IgD-negative memory B cell (primary cell): ENCODE measurements around the gene ATP1B4. TPM values are rescaled to one million over a fixed set of nuclear protein-coding genes. Genes with fewer than 3 reads are reported as not detected.
"Not testable (repeated sequence)": the region's sequence is repeated elsewhere in the genome, so short reads cannot be mapped to it uniquely, and the experiment has no call there.

Source experiments
- H3K27ac Mint-ChIP-seq, 3 donors: one replicate each; pipeline ENCODE4 v1.8.0; 2020 to 2022; ENCODE audit warnings: mild to moderate bottlenecking in 3 of 3, mixed read lengths in 3 of 3, moderate library complexity in 1 of 3
- H3K27me3 Mint-ChIP-seq: one replicate; pipeline ENCODE4 v1.8.0; 2021; ENCODE audit warnings: mixed read lengths
- H3K36me3 Mint-ChIP-seq: one replicate; pipeline ENCODE4 v1.8.0; 2020; ENCODE audit warnings: mild to moderate bottlenecking, mixed read lengths
- H3K4me1 Mint-ChIP-seq, 3 donors: one replicate each; pipeline ENCODE4 v1.8.0; 2020 to 2022; ENCODE audit warnings: mixed read lengths in 3 of 3, mild to moderate bottlenecking in 1 of 3
- H3K4me3 Mint-ChIP-seq, 4 donors: one replicate each; pipeline ENCODE4 v1.8.0; 2020 to 2022; ENCODE audit warnings: mild to moderate bottlenecking in 4 of 4, mixed read lengths in 4 of 4, moderate library complexity in 3 of 4
- H3K9me3 Mint-ChIP-seq, 3 donors: one replicate each; pipeline ENCODE4 v1.8.0; 2020 to 2021; ENCODE audit warnings: mixed read lengths in 3 of 3, mild to moderate bottlenecking in 1 of 3
- polyA plus RNA-seq: library from polyadenylated mRNA; unstranded; fragments of 300-500 nt; fragmentation: Illumina TruSeq; gene quantifications from one replicate; pipeline ENCODE4 v1.2.3, GENCODE V29; 2021

ATP1B4 gene
- polyA plus RNA-seq: not detected

GRCh38 chrX:120361764-120362305 is at the start of gene ATP1B4:
TSS of gene ATP1B4 (plus strand) at chrX:120362089. CDS start at chrX:120362169, 80 bp downstream.
- no peaks in the 10 kb centered on the region for H3K9me3 Mint-ChIP-seq
- peaks cover 0 to 2% (median 0%) of the 10 kb centered on the region in 3 donors for H3K4me1 Mint-ChIP-seq
- no peak within 1 kb of the TSS for H3K27ac Mint-ChIP-seq
- no peak within 1 kb of the TSS for H3K4me3 Mint-ChIP-seq
- peaks cover 9% of the 10 kb centered on the region for H3K27me3 Mint-ChIP-seq
- H3K36me3 Mint-ChIP-seq: peaks cover 1% of the 10 kb centered on the region

- no peak overlapping the region for H3K4me3 Mint-ChIP-seq
These were observed 46.1 kb upstream of the ATP1B4 start for GRCh38 chrX:120315776-120316175.

GRCh38 chrX:120316587-120317283 is 45.2 kb upstream of the ATP1B4 start:
- Mint-ChIP-seq H3K9me3 (no peaks in the 10 kb centered on the region), H3K4me1 (peaks cover 0 to 2% (median 2%) of the 10 kb centered on the region in 3 donors), H3K27me3 (peaks cover 18% of the 10 kb centered on the region), H3K4me3 (no peak overlapping the region), H3K36me3 (no peaks in the 10 kb centered on the region), H3K27ac (no peak overlapping the region)

More at GRCh38 chrX:120315776-120316175, 46.1 kb upstream of the ATP1B4 start:
- H3K27me3 Mint-ChIP-seq: peaks cover 16% of the 10 kb centered on the region
- H3K36me3 Mint-ChIP-seq: no peaks in the 10 kb centered on the region
- no peak overlapping the region for H3K27ac Mint-ChIP-seq
- peaks cover 0 to 2% (median 2%) of the 10 kb centered on the region in 3 donors for H3K4me1 Mint-ChIP-seq
- H3K9me3 Mint-ChIP-seq: no peaks in the 10 kb centered on the region

- Mint-ChIP-seq H3K4me3 (no peak overlapping the region), H3K27ac (no peak overlapping the region), H3K4me1 (peaks cover 0 to 2% (median 2%) of the 10 kb centered on the region in 3 donors), H3K9me3 (no peaks in the 10 kb centered on the region), H3K27me3 (peaks cover 15% of the 10 kb centered on the region), H3K36me3 (no peaks in the 10 kb centered on the region)
These were observed 43.5 kb upstream of the ATP1B4 start for GRCh38 chrX:120318411-120318810.

GRCh38 chrX:120321520-120322281 is 40.2 kb upstream of the ATP1B4 start:
- H3K4me3 Mint-ChIP-seq: no peak overlapping the region
- no peak overlapping the region for H3K27ac Mint-ChIP-seq
- no peaks in the 10 kb centered on the region for H3K9me3 Mint-ChIP-seq
- H3K36me3 Mint-ChIP-seq: no peaks in the 10 kb centered on the region
- H3K27me3 Mint-ChIP-seq: peaks cover 5% of the 10 kb centered on the region
- H3K4me1 Mint-ChIP-seq: peaks cover 0 to 2% (median 2%) of the 10 kb centered on the region in 3 donors

- Mint-ChIP-seq H3K27ac (no peak overlapping the region), H3K9me3 (peaks cover 1 to 10% (median 4%) of the 10 kb centered on the region in 3 donors), H3K27me3 (peaks cover 2% of the 10 kb centered on the region), H3K4me1 (no peaks in the 10 kb centered on the region), H3K36me3 (no peaks in the 10 kb centered on the region), H3K4me3 (no peak overlapping the region)
These were observed 30.8 kb upstream of the ATP1B4 start for GRCh38 chrX:120331116-120331515.

- Mint-ChIP-seq H3K4me1 (no peaks in the 10 kb centered on the region), H3K4me3 (no peak overlapping the region), H3K9me3 (peaks cover 3 to 8% (median 7%) of the 10 kb centered on the region in 3 donors), H3K27ac (no peak overlapping the region), H3K36me3 (no peaks in the 10 kb centered on the region), H3K27me3 (peaks cover 1% of the 10 kb centered on the region)
These were observed 29.5 kb upstream of the ATP1B4 start for GRCh38 chrX:120332394-120332793.

GRCh38 chrX:120334151-120334550 is 27.7 kb upstream of the ATP1B4 start:
- H3K4me1 Mint-ChIP-seq: no peaks in the 10 kb centered on the region
- no peak overlapping the region for H3K4me3 Mint-ChIP-seq
- H3K27ac Mint-ChIP-seq: no peak overlapping the region
- peaks cover 1% of the 10 kb centered on the region for H3K27me3 Mint-ChIP-seq
- H3K9me3 Mint-ChIP-seq: peaks cover 3 to 20% (median 12%) of the 10 kb centered on the region in 3 donors
- H3K36me3 Mint-ChIP-seq: no peaks in the 10 kb centered on the region

- H3K4me3 Mint-ChIP-seq: no peak overlapping the region
- no peaks in the 10 kb centered on the region for H3K4me1 Mint-ChIP-seq
- H3K36me3 Mint-ChIP-seq: no peaks in the 10 kb centered on the region
- H3K27me3 Mint-ChIP-seq: peaks cover 1% of the 10 kb centered on the region
- peaks cover 3 to 25% (median 10%) of the 10 kb centered on the region in 3 donors for H3K9me3 Mint-ChIP-seq
- no peak overlapping the region for H3K27ac Mint-ChIP-seq
These were observed 27.3 kb upstream of the ATP1B4 start for GRCh38 chrX:120334603-120335002.

GRCh38 chrX:120335289-120335688 is 26.6 kb upstream of the ATP1B4 start:
- no peak overlapping the region for H3K4me3 Mint-ChIP-seq
- H3K9me3 Mint-ChIP-seq: peaks cover 3 to 27% (median 10%) of the 10 kb centered on the region in 3 donors
- no peaks in the 10 kb centered on the region for H3K4me1 Mint-ChIP-seq
- H3K27me3 Mint-ChIP-seq: peaks cover 1% of the 10 kb centered on the region
- H3K36me3 Mint-ChIP-seq: no peaks in the 10 kb centered on the region
- no peak overlapping the region for H3K27ac Mint-ChIP-seq

- H3K27ac Mint-ChIP-seq: no peak overlapping the region
- no peak overlapping the region for H3K4me3 Mint-ChIP-seq
- no peaks in the 10 kb centered on the region for H3K4me1 Mint-ChIP-seq
- no peaks in the 10 kb centered on the region for H3K36me3 Mint-ChIP-seq
- H3K9me3 Mint-ChIP-seq: peaks cover 3 to 31% (median 10%) of the 10 kb centered on the region in 3 donors
- peaks cover 4% of the 10 kb centered on the region for H3K27me3 Mint-ChIP-seq
These were observed 25.0 kb upstream of the ATP1B4 start for GRCh38 chrX:120336899-120337298.

- not testable (repeated sequence) for H3K27me3 Mint-ChIP-seq, H3K9me3 Mint-ChIP-seq, H3K36me3 Mint-ChIP-seq, H3K4me3 Mint-ChIP-seq, H3K27ac Mint-ChIP-seq, H3K4me1 Mint-ChIP-seq
These were observed 17.3 kb upstream of the ATP1B4 start for GRCh38 chrX:120344566-120344965.

- Mint-ChIP-seq H3K36me3 (no peaks in the 10 kb centered on the region), H3K9me3 (peaks cover 1 to 4% (median 4%) of the 10 kb centered on the region in 3 donors), H3K27ac (no peak overlapping the region), H3K27me3 (no peaks in the 10 kb centered on the region), H3K4me1 (no peaks in the 10 kb centered on the region), H3K4me3 (no peak overlapping the region)
These were observed 11.3 kb upstream of the ATP1B4 start for GRCh38 chrX:120350450-120351138.

GRCh38 chrX:120356084-120356483 is 5.8 kb upstream of the ATP1B4 start:
- no peak overlapping the region for H3K27ac Mint-ChIP-seq
- H3K36me3 Mint-ChIP-seq: no peaks in the 10 kb centered on the region
- peaks cover 4% of the 10 kb centered on the region for H3K27me3 Mint-ChIP-seq
- no peak overlapping the region for H3K4me3 Mint-ChIP-seq
- H3K4me1 Mint-ChIP-seq: no peaks in the 10 kb centered on the region
- H3K9me3 Mint-ChIP-seq: peaks cover 0 to 4% (median 2%) of the 10 kb centered on the region in 3 donors

- Mint-ChIP-seq H3K27ac (no peak overlapping the region), H3K9me3 (peaks cover 0 to 2% (median 0%) of the 10 kb centered on the region in 3 donors), H3K4me3 (no peak overlapping the region), H3K36me3 (no peaks in the 10 kb centered on the region), H3K4me1 (no peaks in the 10 kb centered on the region), H3K27me3 (peaks cover 4% of the 10 kb centered on the region)
These were observed 4.7 kb upstream of the ATP1B4 start for GRCh38 chrX:120357186-120357585.
